OCI-LY3 (cell line): ENCODE data around the gene CD163.

ENCODE experiments used
- EZH2phosphoT487 ChIP-seq: fragments of 200-600 bp; shearing (Covaris generic); IDR thresholded peaks from 2 replicates; pipeline ENCODE4 v1.6.1; 2018; ENCODE audit warnings: antibody characterized with exemption, mixed run types, low read depth
- TF ChIP-seq, protein P1 (sequence below): fragments of 200-600, 300-600 bp; sonication (generic); IDR thresholded peaks from 2 replicates; pipeline ENCODE4 v1.5.1; 2014; ENCODE audit warnings: antibody characterized with exemption, low read length, low read depth

DNA sequence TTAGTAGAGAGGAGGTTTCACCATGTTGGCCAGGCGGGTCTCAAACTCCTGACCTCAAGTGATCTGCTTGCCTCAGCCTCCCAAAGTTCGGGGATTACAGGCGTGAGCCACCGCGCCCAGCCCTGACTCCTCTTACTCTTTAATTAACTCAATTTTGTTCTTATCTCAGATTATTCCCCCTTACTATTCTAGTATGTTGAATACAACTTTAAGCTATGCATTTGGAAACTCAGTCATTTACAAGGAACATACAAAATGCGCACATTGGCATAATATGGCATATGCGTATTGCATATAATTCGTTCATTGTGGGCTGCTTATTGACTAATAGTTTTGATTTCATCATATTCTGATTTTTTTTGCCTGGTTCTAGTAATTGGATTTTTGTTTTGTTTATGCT, 10.8 kb upstream of the CD163 start:
- TF ChIP-seq, protein P1, sequence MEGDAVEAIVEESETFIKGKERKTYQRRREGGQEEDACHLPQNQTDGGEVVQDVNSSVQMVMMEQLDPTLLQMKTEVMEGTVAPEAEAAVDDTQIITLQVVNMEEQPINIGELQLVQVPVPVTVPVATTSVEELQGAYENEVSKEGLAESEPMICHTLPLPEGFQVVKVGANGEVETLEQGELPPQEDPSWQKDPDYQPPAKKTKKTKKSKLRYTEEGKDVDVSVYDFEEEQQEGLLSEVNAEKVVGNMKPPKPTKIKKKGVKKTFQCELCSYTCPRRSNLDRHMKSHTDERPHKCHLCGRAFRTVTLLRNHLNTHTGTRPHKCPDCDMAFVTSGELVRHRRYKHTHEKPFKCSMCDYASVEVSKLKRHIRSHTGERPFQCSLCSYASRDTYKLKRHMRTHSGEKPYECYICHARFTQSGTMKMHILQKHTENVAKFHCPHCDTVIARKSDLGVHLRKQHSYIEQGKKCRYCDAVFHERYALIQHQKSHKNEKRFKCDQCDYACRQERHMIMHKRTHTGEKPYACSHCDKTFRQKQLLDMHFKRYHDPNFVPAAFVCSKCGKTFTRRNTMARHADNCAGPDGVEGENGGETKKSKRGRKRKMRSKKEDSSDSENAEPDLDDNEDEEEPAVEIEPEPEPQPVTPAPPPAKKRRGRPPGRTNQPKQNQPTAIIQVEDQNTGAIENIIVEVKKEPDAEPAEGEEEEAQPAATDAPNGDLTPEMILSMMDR: no peak
- TF ChIP-seq EZH2phosphoT487: no peak
